SK-N-SH treated with all-trans-retinoic acid at 6 μM for 48 hours (cell line): ENCODE measurements around the gene XRCC2.
A peak's percentile ranks its signal among the peaks of the same experiment; 100 is the strongest.
"Not testable (repeated sequence)": the region's sequence is repeated elsewhere in the genome, so short reads cannot be mapped to it uniquely, and the experiment has no call there.

Experiments used
- ATAC-seq: fragments of 200-7000 bp; cut with Tn5 transposase; 3 replicates; pipeline ENCODE4 v1.9.1; 2020; ENCODE audit warnings: mild to moderate bottlenecking, moderate library complexity
- ARNTL ChIP-seq: fragments of 450-650 bp; formaldehyde crosslinking; IDR thresholded peaks from 2 replicates; pipeline ENCODE4 v1.5.0; 2020; ENCODE audit warnings: low read depth, mild to moderate bottlenecking, moderate library complexity, borderline replicate concordance
- BACH2 ChIP-seq: fragments of 250-450 bp; sonication (Bioruptor Pico); IDR thresholded peaks from 2 replicates; pipeline ENCODE4 v1.9.0; 2021; ENCODE audit warnings: mild to moderate bottlenecking, borderline replicate concordance
- CREB5 ChIP-seq: fragments of 250-450 bp; sonication (Bioruptor Pico); IDR thresholded peaks from 2 replicates; pipeline ENCODE4 v1.5.1; 2020; ENCODE audit warnings: low read depth, mild to moderate bottlenecking, moderate library complexity
- CSDC2 ChIP-seq: fragments of 250-450 bp; sonication (Bioruptor Pico); IDR thresholded peaks from 2 replicates; pipeline ENCODE4 v1.5.0; 2020; ENCODE audit warnings: mild to moderate bottlenecking, moderate library complexity
- ESRRG ChIP-seq: fragments of 250-450 bp; sonication (Bioruptor Pico); IDR thresholded peaks from 2 replicates; pipeline ENCODE4 v1.6.1; 2021; ENCODE audit warnings: mild to moderate bottlenecking
- GLIS3 ChIP-seq: fragments of 250-450 bp; sonication (Bioruptor Pico); IDR thresholded peaks from 2 replicates; pipeline ENCODE4 v1.5.0; 2020; ENCODE audit warnings: mild to moderate bottlenecking, moderate library complexity
- ISL1 ChIP-seq: fragments of 250-450 bp; sonication (Bioruptor Pico); IDR thresholded peaks from 2 replicates; pipeline ENCODE4 v2.1.2; 2022; ENCODE audit warnings: mild to moderate bottlenecking, moderate library complexity
- OSR1 ChIP-seq: fragments of 250-450 bp; sonication (Bioruptor Pico); IDR thresholded peaks from 2 replicates; pipeline ENCODE4 v1.8.0; 2022; ENCODE audit warnings: moderate library complexity, mild to moderate bottlenecking, inconsistent platforms
- PPARA ChIP-seq: fragments of 250-450 bp; sonication (Bioruptor Pico); IDR thresholded peaks from 2 replicates; pipeline ENCODE4 v1.5.0; 2020; ENCODE audit warnings: mild to moderate bottlenecking, borderline replicate concordance
- SNAI2 ChIP-seq: fragments of 250-450 bp; sonication (Bioruptor Pico); IDR thresholded peaks from 2 replicates; pipeline ENCODE4 v1.5.0; 2020; ENCODE audit warnings: mild to moderate bottlenecking, moderate library complexity
- TCF4 ChIP-seq: fragments of 250-450 bp; sonication (Bioruptor Pico); IDR thresholded peaks from 2 replicates; pipeline ENCODE4 v1.8.0; 2021; ENCODE audit warnings: mild to moderate bottlenecking, moderate library complexity, borderline replicate concordance
- TOX ChIP-seq: fragments of 250-450 bp; sonication (Bioruptor Pico); IDR thresholded peaks from 2 replicates; pipeline ENCODE4 v1.8.0; 2021; ENCODE audit warnings: mild to moderate bottlenecking, moderate library complexity, borderline replicate concordance
- TSHZ2 ChIP-seq: fragments of 250-450 bp; sonication (Bioruptor Pico); IDR thresholded peaks from 2 replicates; pipeline ENCODE4 v1.5.0; 2020; ENCODE audit warnings: mild to moderate bottlenecking, moderate library complexity
- ZC3H10 ChIP-seq: fragments of 250-450 bp; sonication (Bioruptor Pico); IDR thresholded peaks from 2 replicates; pipeline ENCODE4 v1.5.1; 2021; ENCODE audit warnings: mild to moderate bottlenecking, moderate library complexity
- ZFP3 ChIP-seq: fragments of 250-450 bp; sonication (Bioruptor Pico); IDR thresholded peaks from 2 replicates; pipeline ENCODE4 v1.5.0; 2020; ENCODE audit warnings: mild to moderate bottlenecking, moderate library complexity
- ZNF70 ChIP-seq: fragments of 450-650 bp; formaldehyde crosslinking; IDR thresholded peaks from 2 replicates; pipeline ENCODE4 v1.5.0; 2020; ENCODE audit warnings: mild to moderate bottlenecking, moderate library complexity
- ZNF8 ChIP-seq: fragments of 450-650 bp; formaldehyde crosslinking; IDR thresholded peaks from 2 replicates; pipeline ENCODE4 v1.5.0; 2020; ENCODE audit warnings: mild to moderate bottlenecking, moderate library complexity
- TF ChIP-seq, protein P1 (sequence below): fragments of 250-450 bp; sonication (Bioruptor Pico); IDR thresholded peaks from 2 replicates; pipeline ENCODE4 v1.8.0; 2020; ENCODE audit warnings: mild to moderate bottlenecking, moderate library complexity, borderline replicate concordance
- TF ChIP-seq, protein P2 (sequence below): fragments of 250-450 bp; sonication (Bioruptor Pico); IDR thresholded peaks from 2 replicates; pipeline ENCODE4 v1.8.0; 2021; ENCODE audit warnings: low read depth, mild to moderate bottlenecking, moderate library complexity, borderline replicate concordance

XRCC2 gene

GRCh38 chr7:152647009-152647408 is 28.9 kb downstream of the XRCC2 start:
- TF ChIP-seq ZFP3 (no peak), ISL1 (CRISPR knock-in tag) (no peak), ZNF70 (CRISPR knock-in tag) (no peak), ARNTL (CRISPR knock-in tag) (no peak), TOX (CRISPR knock-in tag) (no peak), PPARA (CRISPR knock-in tag) (no peak), ZC3H10 (CRISPR knock-in tag) (no peak), ESRRG (CRISPR knock-in tag) (no peak), CSDC2 (CRISPR knock-in tag) (no peak)
- TF ChIP-seq, protein P1, sequence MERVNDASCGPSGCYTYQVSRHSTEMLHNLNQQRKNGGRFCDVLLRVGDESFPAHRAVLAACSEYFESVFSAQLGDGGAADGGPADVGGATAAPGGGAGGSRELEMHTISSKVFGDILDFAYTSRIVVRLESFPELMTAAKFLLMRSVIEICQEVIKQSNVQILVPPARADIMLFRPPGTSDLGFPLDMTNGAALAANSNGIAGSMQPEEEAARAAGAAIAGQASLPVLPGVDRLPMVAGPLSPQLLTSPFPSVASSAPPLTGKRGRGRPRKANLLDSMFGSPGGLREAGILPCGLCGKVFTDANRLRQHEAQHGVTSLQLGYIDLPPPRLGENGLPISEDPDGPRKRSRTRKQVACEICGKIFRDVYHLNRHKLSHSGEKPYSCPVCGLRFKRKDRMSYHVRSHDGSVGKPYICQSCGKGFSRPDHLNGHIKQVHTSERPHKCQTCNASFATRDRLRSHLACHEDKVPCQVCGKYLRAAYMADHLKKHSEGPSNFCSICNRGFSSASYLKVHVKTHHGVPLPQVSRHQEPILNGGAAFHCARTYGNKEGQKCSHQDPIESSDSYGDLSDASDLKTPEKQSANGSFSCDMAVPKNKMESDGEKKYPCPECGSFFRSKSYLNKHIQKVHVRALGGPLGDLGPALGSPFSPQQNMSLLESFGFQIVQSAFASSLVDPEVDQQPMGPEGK = no peak
- TF ChIP-seq, protein P2, sequence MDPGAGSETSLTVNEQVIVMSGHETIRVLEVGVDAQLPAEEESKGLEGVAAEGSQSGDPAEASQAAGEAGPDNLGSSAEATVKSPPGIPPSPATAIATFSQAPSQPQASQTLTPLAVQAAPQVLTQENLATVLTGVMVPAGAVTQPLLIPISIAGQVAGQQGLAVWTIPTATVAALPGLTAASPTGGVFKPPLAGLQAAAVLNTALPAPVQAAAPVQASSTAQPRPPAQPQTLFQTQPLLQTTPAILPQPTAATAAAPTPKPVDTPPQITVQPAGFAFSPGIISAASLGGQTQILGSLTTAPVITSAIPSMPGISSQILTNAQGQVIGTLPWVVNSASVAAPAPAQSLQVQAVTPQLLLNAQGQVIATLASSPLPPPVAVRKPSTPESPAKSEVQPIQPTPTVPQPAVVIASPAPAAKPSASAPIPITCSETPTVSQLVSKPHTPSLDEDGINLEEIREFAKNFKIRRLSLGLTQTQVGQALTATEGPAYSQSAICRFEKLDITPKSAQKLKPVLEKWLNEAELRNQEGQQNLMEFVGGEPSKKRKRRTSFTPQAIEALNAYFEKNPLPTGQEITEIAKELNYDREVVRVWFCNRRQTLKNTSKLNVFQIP (CRISPR knock-in tag) = no peak
- ATAC-seq = no peak

GRCh38 chr7:152646579-152646978 is 29.4 kb downstream of the XRCC2 start:
- peak; percentile 38; the same call in 1 of the 2 replicates for TF ChIP-seq ZNF8 (CRISPR knock-in tag)
- not testable (repeated sequence) for ATAC-seq

GRCh38 chr7:152643979-152644559 is 31.9 kb downstream of the XRCC2 start:
- TF ChIP-seq, protein P2 (CRISPR knock-in tag) = no peak
- TF ChIP-seq TCF4 (CRISPR knock-in tag) (no peak), ZFP3 (no peak), TSHZ2 (CRISPR knock-in tag) (no peak)
- TF ChIP-seq, protein P1 = no peak
- ATAC-seq = no peak

DNA sequence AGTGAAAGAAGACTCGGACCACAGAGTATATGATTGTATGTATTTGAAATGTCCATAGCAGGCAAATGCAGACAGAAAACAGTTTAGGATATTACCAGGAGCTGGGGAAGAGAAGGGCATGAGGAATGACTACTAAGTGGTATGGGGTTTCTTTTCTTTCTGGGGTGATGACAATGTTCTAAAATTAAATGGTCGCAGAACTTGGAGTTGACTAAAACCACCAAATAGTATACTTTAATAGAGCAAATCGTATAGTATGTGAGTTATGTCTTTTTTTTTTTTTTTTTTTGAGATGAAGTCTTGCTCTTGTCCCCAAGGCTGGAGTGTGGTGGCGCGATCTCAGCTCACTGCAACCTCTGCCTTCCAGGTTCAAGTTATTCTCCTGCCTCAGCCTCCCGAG is 34.6 kb downstream of the XRCC2 start:
- TF ChIP-seq ZFP3 = no peak
- TF ChIP-seq ZC3H10 (CRISPR knock-in tag) = no peak
- no peak for TF ChIP-seq BACH2
- no peak for TF ChIP-seq TCF4 (CRISPR knock-in tag)
- TF ChIP-seq OSR1 = no peak
- no peak for TF ChIP-seq GLIS3
- TF ChIP-seq CREB5 (CRISPR knock-in tag) = no peak
- no peak for TF ChIP-seq CSDC2 (CRISPR knock-in tag)
- TF ChIP-seq SNAI2 (CRISPR knock-in tag) = no peak
- TF ChIP-seq, all 23 proteins: peak for 0
- ATAC-seq = no peak
